HG03521 (cell line): ENCODE data around the gene RFC2.
"Not testable (repeated sequence)": the region's sequence is repeated elsewhere in the genome, so short reads cannot be mapped to it uniquely, and the experiment has no call there.

ENCODE experiments used
- ATAC-seq: cut with Tn5 transposase; IDR thresholded peaks from one replicate; pipeline ENCODE4 v1.9.1; 2021; ENCODE audit warnings: mild to moderate bottlenecking, moderate library complexity; ENCODE audit not compliant: unreplicated experiment

Gene RFC2

GRCh38 chr7:74252893-74253292 lies 1.3 kb downstream of the RFC2 start:
- no peak for ATAC-seq

- ATAC-seq = not testable (repeated sequence)
Observed at GRCh38 chr7:74249058-74249457, 5.1 kb downstream of the RFC2 start.

DNA sequence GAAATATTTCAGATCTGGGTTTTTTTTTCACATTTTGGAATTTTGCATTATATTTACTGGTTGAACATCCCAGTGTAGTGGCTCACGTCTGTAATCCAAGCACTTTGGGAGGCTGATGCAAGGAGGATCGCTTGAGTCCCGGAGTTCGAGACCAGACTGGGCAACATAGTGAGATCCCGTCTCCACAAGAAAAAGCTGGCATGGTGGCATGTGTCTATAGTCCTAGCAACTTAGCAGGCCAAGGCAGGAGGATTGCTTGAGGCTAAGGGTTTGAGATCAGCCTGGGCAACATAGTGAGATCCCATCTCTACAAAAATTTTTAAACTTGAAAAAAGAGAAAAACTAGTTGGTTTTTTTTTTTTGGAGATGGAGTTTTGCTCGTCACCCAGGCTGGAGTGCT lies 6.0 kb downstream of the RFC2 start:
- ATAC-seq = no peak

DNA sequence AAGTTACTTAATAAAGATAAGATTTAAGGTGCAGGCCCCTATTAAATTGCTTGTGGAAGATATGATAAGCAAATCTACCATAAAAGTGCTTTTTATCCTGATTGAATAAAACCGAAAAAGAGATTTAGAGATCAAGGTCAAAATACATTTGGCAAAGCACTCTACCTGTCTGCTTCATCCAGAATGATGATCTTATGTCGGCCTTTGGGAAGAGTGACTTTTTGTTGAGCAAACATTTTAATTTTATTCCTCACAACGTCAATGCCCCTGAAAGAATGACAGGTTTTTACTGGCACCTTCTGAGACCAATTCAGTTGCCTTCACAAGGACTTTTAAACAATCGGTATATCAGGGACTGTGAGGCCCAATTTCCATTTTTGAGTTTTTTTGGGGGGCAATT lies 7.7 kb downstream of the RFC2 start:
- no peak for ATAC-seq

- no peak for ATAC-seq
Observed at GRCh38 chr7:74242122-74242443, 12.1 kb downstream of the RFC2 start.

- no peak for ATAC-seq
Observed at GRCh38 chr7:74240482-74240881, 13.7 kb downstream of the RFC2 start.

DNA sequence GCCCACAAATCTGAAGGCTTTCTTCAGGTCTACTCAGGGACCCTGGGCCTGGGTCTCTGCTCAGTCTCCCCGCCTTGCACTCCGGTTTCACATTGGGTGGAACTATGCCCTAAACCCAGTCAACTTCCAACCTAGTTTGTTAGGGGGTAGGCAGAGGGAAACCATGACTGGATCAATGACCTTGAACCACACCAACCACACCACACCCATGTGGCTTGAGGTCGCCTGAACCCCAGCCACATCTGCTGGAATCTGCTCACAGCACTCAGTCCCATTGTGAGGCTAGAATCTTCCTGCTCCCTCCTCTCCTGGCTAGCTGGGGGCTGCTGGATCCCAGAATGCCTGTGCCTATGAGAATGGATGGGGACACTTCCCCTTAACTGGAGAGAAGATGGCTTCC lies 17.9 kb downstream of the RFC2 start:
- ATAC-seq = no peak

GRCh38 chr7:74235518-74236268 lies 18.5 kb downstream of the RFC2 start:
- ATAC-seq = no peak

GRCh38 chr7:74233655-74234285 lies 20.4 kb downstream of the RFC2 start:
- no peak for ATAC-seq

- peak; percentile 45 for ATAC-seq
Observed at GRCh38 chr7:74231232-74231590, 23.0 kb downstream of the RFC2 start.

DNA sequence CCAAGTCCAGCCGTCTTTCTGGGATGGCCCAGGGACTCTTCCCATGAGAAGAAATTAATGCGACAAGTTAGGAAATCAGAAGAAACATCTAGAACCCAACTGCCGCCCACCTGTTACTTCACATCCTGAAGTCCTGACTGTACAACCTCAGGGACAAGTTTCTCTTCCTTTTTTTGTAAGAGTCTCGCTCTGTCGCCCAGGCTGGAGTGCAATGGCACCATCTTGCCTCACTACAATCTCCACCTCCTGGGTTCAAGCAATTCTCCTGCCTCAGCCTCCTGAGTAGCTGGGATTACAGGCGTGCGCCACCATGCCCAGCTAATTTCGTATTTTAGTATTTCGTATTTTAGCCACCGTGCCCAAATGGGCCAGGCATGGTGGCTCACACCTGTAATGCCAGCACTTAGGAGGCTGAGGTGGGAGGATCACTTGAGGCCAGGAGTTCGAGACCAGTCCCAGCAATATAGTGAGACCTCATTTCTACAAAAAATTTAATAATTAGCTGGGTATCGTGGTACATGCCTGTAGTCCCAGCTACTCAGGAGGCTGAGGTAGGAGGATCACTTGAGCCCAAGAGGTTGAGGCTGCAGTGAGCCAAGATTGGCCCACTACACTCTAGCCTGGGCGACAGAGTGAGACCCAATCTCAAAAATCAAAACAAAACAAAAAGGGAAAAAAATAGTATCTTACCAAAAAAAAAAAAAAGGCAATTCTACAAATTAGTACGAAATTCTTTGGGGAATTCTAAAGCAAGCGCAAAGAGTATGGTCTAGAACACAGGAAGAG lies 23.6 kb downstream of the RFC2 start:
- ATAC-seq = peak; percentile 2

GRCh38 chr7:74228951-74229900 lies 25.0 kb downstream of the RFC2 start:
- no peak for ATAC-seq

- no peak for ATAC-seq
Observed at GRCh38 chr7:74226633-74227032, 27.6 kb downstream of the RFC2 start.

- no peak for ATAC-seq
Observed at GRCh38 chr7:74225400-74225799, 28.8 kb downstream of the RFC2 start.

- not testable (repeated sequence) for ATAC-seq
Observed at GRCh38 chr7:74224907-74225306, 29.3 kb downstream of the RFC2 start.

DNA sequence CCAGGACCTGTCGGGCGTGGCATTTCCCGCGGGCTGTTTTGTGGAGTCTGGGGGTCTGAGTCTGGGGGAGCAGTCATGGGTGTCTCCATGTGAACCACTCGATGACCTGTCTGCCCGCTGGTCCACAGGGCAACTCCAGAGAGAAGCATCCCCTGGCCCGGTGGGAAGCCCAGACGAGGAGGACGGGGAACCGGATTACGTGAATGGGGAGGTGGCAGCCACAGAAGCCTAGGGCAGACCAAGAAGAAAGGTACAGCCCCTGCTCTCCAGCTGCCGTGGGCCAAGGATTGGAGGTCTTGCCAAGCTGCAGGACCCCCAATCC lies 29.7 kb downstream of the RFC2 start:
- ATAC-seq = no peak

- no peak for ATAC-seq
Observed at GRCh38 chr7:74223711-74224510, 30.3 kb downstream of the RFC2 start.

DNA sequence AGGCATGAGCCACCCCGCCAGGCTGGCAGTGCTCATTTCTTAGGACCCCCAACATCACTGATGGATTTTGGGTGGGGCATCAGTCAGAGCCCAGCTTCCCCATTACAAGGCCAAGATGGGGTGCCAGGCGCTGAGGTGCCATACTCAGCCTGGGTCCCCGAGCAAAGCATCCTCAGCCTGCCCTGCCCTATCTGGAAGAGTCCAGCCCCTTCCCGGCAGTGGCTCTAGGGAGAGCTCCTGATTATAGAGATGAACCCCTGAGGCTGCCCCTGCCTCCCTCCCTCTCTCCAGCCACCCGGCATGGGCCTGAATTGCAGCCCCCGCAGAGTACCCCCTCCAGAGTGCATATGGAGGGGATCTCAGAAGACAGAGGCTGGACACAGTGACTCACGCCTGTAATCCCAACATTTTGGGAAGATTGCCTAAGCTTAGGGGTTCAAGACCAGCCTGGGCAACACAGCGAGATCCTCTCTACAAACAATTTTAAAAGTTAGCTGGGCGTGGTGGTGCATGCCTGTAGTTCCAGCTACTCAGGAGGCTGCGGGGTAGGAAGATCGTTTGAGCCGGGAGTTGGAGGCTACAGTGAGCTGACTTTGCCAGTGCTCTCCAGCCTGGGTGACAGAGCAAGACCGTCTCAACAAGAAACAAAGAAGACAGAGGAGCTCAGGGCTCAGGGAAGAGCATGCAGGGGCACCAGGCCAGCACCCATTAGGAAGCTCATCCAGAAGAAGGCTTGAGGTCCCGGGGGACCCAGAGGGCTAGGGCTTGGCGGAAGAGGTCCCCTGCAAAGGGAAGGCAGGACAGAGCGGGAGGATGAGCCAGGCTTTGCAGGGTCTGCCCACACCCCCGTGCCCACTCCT lies 31.1 kb downstream of the RFC2 start:
- ATAC-seq = no peak

- no peak for ATAC-seq
Observed at GRCh38 chr7:74221713-74222112, 32.5 kb downstream of the RFC2 start.
